Lower leg skin (tissue), 4 donors: ENCODE measurements around the gene DYNC2H1. TPM values are rescaled to one million over a fixed set of nuclear protein-coding genes. Genes with fewer than 3 reads are reported as not detected.

Experiments
- DNase-seq, 2 donors: peaks; one replicate each; pipeline ENCODE4 v3.0.0-alpha.2; 2019; ENCODE audit warnings: low spot score in 2 of 2
- H3K4me3 ChIP-seq: fragments of 200-600 bp; sonication (generic); 2 replicates; pipeline ENCODE4 v1.5.1; 2017; ENCODE audit warnings: mild to moderate bottlenecking, low read depth; ENCODE audit not compliant: poor library complexity, severe bottlenecking
- CTCF ChIP-seq, 3 donors: fragments of 450-650 bp; IDR thresholded peaks; one replicate each; pipeline ENCODE4 v1.5.1; 2016; ENCODE audit warnings: antibody characterized with exemption in 3 of 3, mild to moderate bottlenecking in 3 of 3, moderate library complexity in 2 of 3
- POLR2A ChIP-seq, 2 donors: fragments of 450-650 bp; IDR thresholded peaks; one replicate each; pipeline ENCODE4 v1.6.1; 2016 to 2017; ENCODE audit warnings: antibody characterized with exemption in 2 of 2, mild to moderate bottlenecking in 1 of 2, moderate library complexity in 1 of 2
- WGBS, 2 donors: methylation state at CpG; one replicate each; pipeline ENCODE4 v1.1.5; 2018; 5-methylcytosine and 5-hydroxymethylcytosine counted together
- intact Hi-C: fragments of 100-400 bp; cut with DNase I; formaldehyde crosslinking; loops from one replicate; pipeline ENCODE4 v1.15.0; 2023; ENCODE audit warnings: low total_unique reads
- total RNA-seq, 4 donors: library from RNA; depleted of rRNA; stranded (reverse); fragments of >200 nt; gene quantifications; one replicate each; pipeline ENCODE4 v1.1.0, GENCODE V29; 2016

Gene DYNC2H1
- total RNA-seq, 4 donors from 2014 or later: 8.9 to 25.8 (median 13.8) TPM

- no peak for DNase-seq
- intact Hi-C loops: no loop called here
- TF ChIP-seq POLR2A (IDR thresholded peaks at IDR 0.05): no peak
- TF ChIP-seq CTCF (IDR thresholded peaks at IDR 0.05): no peak
- H3K4me3 ChIP-seq: no peak overlapping the region
Measured at GRCh38 chr11:103147627-103148026, 38.4 kb downstream of the DYNC2H1 start.

- WGBS, 2 donors: 92 to 95% methylated on average over 3 of the region's 3 CpGs
- intact Hi-C loops: no loop called here
- DNase-seq: no peak
Measured at GRCh38 chr11:103157542-103157941, 48.3 kb downstream of the DYNC2H1 start.

GRCh38 chr11:103164093-103164796 lies 55.0 kb downstream of the DYNC2H1 start:
- WGBS, 2 donors: 94 to 99% methylated on average over 2 of the region's 2 CpGs
- no peak for DNase-seq
- intact Hi-C loops: no loop called here
- no peak overlapping the region for H3K4me3 ChIP-seq
- TF ChIP-seq POLR2A (IDR thresholded peaks at IDR 0.05) (no peak), CTCF (IDR thresholded peaks at IDR 0.05) (no peak)

More at GRCh38 chr11:103157542-103157941, 48.3 kb downstream of the DYNC2H1 start:
- TF ChIP-seq POLR2A (IDR thresholded peaks at IDR 0.05) (no peak), CTCF (IDR thresholded peaks at IDR 0.05) (no peak)
- no peak overlapping the region for H3K4me3 ChIP-seq

- 97 to 98% methylated on average over 4 of the region's 4 CpGs for WGBS, 2 donors
- no peak overlapping the region for H3K4me3 ChIP-seq
- intact Hi-C loops: no loop called here
- no peak for DNase-seq
- TF ChIP-seq CTCF (IDR thresholded peaks at IDR 0.05) (no peak), POLR2A (IDR thresholded peaks at IDR 0.05) (no peak)
Measured at GRCh38 chr11:103167166-103167565, 57.9 kb downstream of the DYNC2H1 start.

GRCh38 chr11:103170865-103171264 lies 61.6 kb downstream of the DYNC2H1 start:
- no peak for TF ChIP-seq POLR2A (IDR thresholded peaks at IDR 0.05)
- no peak for TF ChIP-seq CTCF (IDR thresholded peaks at IDR 0.05)
- H3K4me3 ChIP-seq: no peak overlapping the region
- no peak for DNase-seq
- WGBS, 2 donors: 91 to 92% methylated on average over 4 of the region's 4 CpGs
- intact Hi-C loops: no loop called here
